ENCODE results near the gene WNT1. TPM values are rescaled to one million over a fixed set of nuclear protein-coding genes. Genes with fewer than 3 reads are reported as not detected.

Gene WNT1
- total RNA-seq, 1 donor from 2014 or later: not detected

- Mint-ChIP-seq H3K27ac (no peak overlapping the region), H3K9me3 (no peaks in the 10 kb centered on the region), H3K27me3 (ENCODE audit: low read depth) (no peaks in the 10 kb centered on the region), H3K4me3 (no peak overlapping the region), H3K4me1 (peaks cover 24% of the 10 kb centered on the region), H3K36me3 (peaks cover 17% of the 10 kb centered on the region)
- TF ChIP-seq CTCF (IDR thresholded peaks at IDR 0.05; ENCODE audit: unreplicated experiment): no peak
- no peak for DNase-seq (ENCODE audit: low spot score in 2 of 2, unreplicated experiment in 2 of 2)
These were observed 42.3 kb downstream of the WNT1 start for GRCh38 chr12:49020441-49020840.

GRCh38 chr12:49021292-49021915, 43.3 kb downstream of the WNT1 start:
- no peaks in the 10 kb centered on the region for H3K27me3 Mint-ChIP-seq (ENCODE audit: low read depth)
- no peak overlapping the region for H3K4me3 Mint-ChIP-seq
- H3K27ac Mint-ChIP-seq: no peak overlapping the region
- DNase-seq (ENCODE audit: low spot score in 2 of 2, unreplicated experiment in 2 of 2): no peak
- TF ChIP-seq CTCF (IDR thresholded peaks at IDR 0.05; ENCODE audit: unreplicated experiment): no peak
- H3K36me3 Mint-ChIP-seq: peaks cover 22% of the 10 kb centered on the region
- H3K4me1 Mint-ChIP-seq: peaks cover 22% of the 10 kb centered on the region
- H3K9me3 Mint-ChIP-seq: no peaks in the 10 kb centered on the region

GRCh38 chr12:49022558-49023178, 44.5 kb downstream of the WNT1 start:
- no peak for TF ChIP-seq CTCF (IDR thresholded peaks at IDR 0.05; ENCODE audit: unreplicated experiment)
- H3K9me3 Mint-ChIP-seq: no peaks in the 10 kb centered on the region
- peaks cover 15% of the 10 kb centered on the region for H3K4me1 Mint-ChIP-seq
- no peak overlapping the region for H3K4me3 Mint-ChIP-seq
- peaks cover 23% of the 10 kb centered on the region for H3K36me3 Mint-ChIP-seq
- no peaks in the 10 kb centered on the region for H3K27me3 Mint-ChIP-seq (ENCODE audit: low read depth)
- DNase-seq (ENCODE audit: low spot score in 2 of 2, unreplicated experiment in 2 of 2): no peak
- no peak overlapping the region for H3K27ac Mint-ChIP-seq

GRCh38 chr12:49023812-49024211, 45.7 kb downstream of the WNT1 start:
- no peak overlapping the region for H3K27ac Mint-ChIP-seq
- no peak overlapping the region for H3K4me3 Mint-ChIP-seq
- no peaks in the 10 kb centered on the region for H3K27me3 Mint-ChIP-seq (ENCODE audit: low read depth)
- peaks cover 29% of the 10 kb centered on the region for H3K36me3 Mint-ChIP-seq
- DNase-seq (ENCODE audit: low spot score in 2 of 2, unreplicated experiment in 2 of 2): no peak
- H3K9me3 Mint-ChIP-seq: no peaks in the 10 kb centered on the region
- TF ChIP-seq CTCF (IDR thresholded peaks at IDR 0.05; ENCODE audit: unreplicated experiment): no peak
- H3K4me1 Mint-ChIP-seq: peaks cover 10% of the 10 kb centered on the region

GRCh38 chr12:49024543-49024942, 46.4 kb downstream of the WNT1 start:
- no peaks in the 10 kb centered on the region for H3K9me3 Mint-ChIP-seq
- TF ChIP-seq CTCF (IDR thresholded peaks at IDR 0.05; ENCODE audit: unreplicated experiment): no peak
- peaks cover 29% of the 10 kb centered on the region for H3K36me3 Mint-ChIP-seq
- no peaks in the 10 kb centered on the region for H3K27me3 Mint-ChIP-seq (ENCODE audit: low read depth)
- no peak overlapping the region for H3K27ac Mint-ChIP-seq
- no peak overlapping the region for H3K4me3 Mint-ChIP-seq
- peaks cover 4% of the 10 kb centered on the region for H3K4me1 Mint-ChIP-seq
- no peak for DNase-seq (ENCODE audit: low spot score in 2 of 2, unreplicated experiment in 2 of 2)

Measured in mesothelial cell of epicardium (in vitro differentiated cells).